GM12873 (cell line): ENCODE data around the gene GATM.

Experiments
- CTCF ChIP-seq: IDR thresholded peaks from 2 replicates; pipeline ENCODE4 v1.5.1; 2012; ENCODE audit warnings: low read depth, mild to moderate bottlenecking, moderate library complexity, low read length, control low read depth; ENCODE audit not compliant: insufficient read depth; ENCODE audit errors: missing control alignments

Gene GATM

GRCh38 chr15:45347033-45347432, 31.3 kb downstream of the GATM start:
- TF ChIP-seq CTCF = no peak

- no peak for TF ChIP-seq CTCF
Measured at GRCh38 chr15:45346381-45346780, 32.0 kb downstream of the GATM start.

GRCh38 chr15:45343258-45343860, 35.0 kb downstream of the GATM start:
- TF ChIP-seq CTCF = no peak

- TF ChIP-seq CTCF = no peak
Measured at GRCh38 chr15:45341790-45342189, 36.6 kb downstream of the GATM start.

- no peak for TF ChIP-seq CTCF
Measured at GRCh38 chr15:45340429-45340828, 37.9 kb downstream of the GATM start.

- no peak for TF ChIP-seq CTCF
Measured at GRCh38 chr15:45338417-45338816, 39.9 kb downstream of the GATM start.

GRCh38 chr15:45337224-45337623, 41.1 kb downstream of the GATM start:
- no peak for TF ChIP-seq CTCF
